ENCODE measurements around the gene PIK3R1. TPM values are rescaled to one million over a fixed set of nuclear protein-coding genes. Genes with fewer than 3 reads are reported as not detected.

PIK3R1 gene
- total and polyA plus RNA-seq, 10 of the 15 experiments (the other 5 are each of a cell fraction or from before 2014, with no cell fraction given), result 7.8 to 38.4 (median 15.7) TPM

DNA sequence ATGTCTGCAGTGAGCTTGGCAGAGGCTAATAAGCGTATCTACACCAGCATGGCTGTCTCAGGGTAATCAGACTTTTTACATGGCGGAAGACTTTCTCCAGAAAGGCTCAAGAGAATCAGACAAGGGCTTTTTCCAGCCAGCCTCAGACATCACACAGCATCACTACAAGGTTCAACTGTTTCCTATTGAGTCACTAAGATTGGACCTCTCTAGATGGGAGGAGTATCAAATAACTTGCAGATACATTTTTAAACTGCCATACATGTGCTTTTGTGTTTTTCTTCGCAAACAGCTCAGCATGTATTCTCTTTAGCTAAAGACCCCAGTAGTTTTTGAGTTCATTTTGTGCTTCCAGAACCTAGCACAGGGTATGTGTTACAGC is 22.9 kb upstream of the PIK3R1 start:
- in situ Hi-C loops (cut with MboI) (no loop called here), intact Hi-C loops (cut with micrococcal nuclease; ENCODE audit: unreplicated experiment) (no loop called here)
- no peaks in the 10 kb centered on the region for H3K79me2 ChIP-seq (ENCODE audit: control insufficient read depth, insufficient read depth, low read length)
- no peaks in the 10 kb centered on the region for H3K27me3 ChIP-seq (replicated peaks in 1 of 2; ENCODE audit: control insufficient read depth in 2 of 2, insufficient read depth in 2 of 2, low read length in 1 of 2)
- BruUV-seq (replicated peaks), result no TSS peak
- TF ChIP-seq KLF5 (IDR thresholded peaks at IDR 0.05; ENCODE audit: partially characterized antibody) (no peak), KAT2A (conservative IDR thresholded peaks at IDR 0.05; ENCODE audit: control insufficient read depth, low read depth, low read length) (no peak), RELA (IDR thresholded peaks at IDR 0.05; ENCODE audit: borderline replicate concordance, partially characterized antibody) (no peak), MXI1 (IDR thresholded peaks at IDR 0.05; ENCODE audit: low read depth, low read length) (no peak), HSF1 (IDR thresholded peaks at IDR 0.05; ENCODE audit: low read depth, low read length) (no peak), RFX5 (IDR thresholded peaks at IDR 0.05; ENCODE audit: low read depth, low read length) (no peak), FOS (IDR thresholded peaks at IDR 0.05; ENCODE audit: borderline replicate concordance, extremely low read depth, insufficient read length) (no peak), CHD1 (IDR thresholded peaks at IDR 0.05; ENCODE audit: low read depth, low read length) (no peak), POLR2A (IDR thresholded peaks at IDR 0.05; ENCODE audit: low read depth, low read length) (no peak), PAX5 (IDR thresholded peaks at IDR 0.05; ENCODE audit: borderline replicate concordance, low read depth, low read length) (no peak), FOXK2 (IDR thresholded peaks at IDR 0.05) (no peak), SUPT20H (IDR thresholded peaks at IDR 0.05; ENCODE audit: borderline replicate concordance, control insufficient read depth, low read depth, low read length) (no peak), GATAD2B (conservative IDR thresholded peaks at IDR 0.05; ENCODE audit: low read depth) (no peak), ASH2L (IDR thresholded peaks at IDR 0.05; ENCODE audit: borderline replicate concordance, low read depth) (no peak), ZNF592 (IDR thresholded peaks at IDR 0.05) (no peak), SRF (IDR thresholded peaks at IDR 0.05; ENCODE audit: low read depth in 2 of 2, low read length in 2 of 2) (no peak), BACH1 (IDR thresholded peaks at IDR 0.05; ENCODE audit: borderline replicate concordance) (no peak), MTA2 (IDR thresholded peaks at IDR 0.05; ENCODE audit: low read depth) (no peak), MTA3 (IDR thresholded peaks at IDR 0.05; ENCODE audit: borderline replicate concordance, low read length) (no peak), TCF12 (IDR thresholded peaks at IDR 0.05; ENCODE audit: low read depth, low read length) (no peak)
- H3K4me1 ChIP-seq (ENCODE audit: control insufficient read depth, insufficient read depth, low read length), result peaks cover 11% of the 10 kb centered on the region
- no peaks in the 10 kb centered on the region for H4K20me1 ChIP-seq (ENCODE audit: control insufficient read depth, insufficient read depth)
- 93% methylated on average over 3 of the region's 3 CpGs for WGBS (ENCODE audit: insufficient coverage, insufficient replicate concordance, low lambda C conversion rate, missing lambda C conversion rate)
- ChIA-PET RAD21 (ENCODE audit: unreplicated experiment) (no interaction called here), CTCF (no interaction called here), SMC1A (ENCODE audit: uncharacterized antibody, unreplicated experiment) (interaction anchor here (0.7 to 1.5 kb wide), 2 partner anchors 61 to 71 kb away, joined by 3 read pairs; no protein-coding TSS in a partner anchor), POLR2A (no interaction called here)
- H3K9ac ChIP-seq (ENCODE audit: control insufficient read depth, insufficient read depth, low read length), result no peak overlapping the region
- FAIRE-seq (no peak), DNase-seq (ENCODE audit: low read depth, low spot score) (no peak), ATAC-seq (no peak)
- H3K36me3 ChIP-seq (ENCODE audit: control insufficient read depth in 2 of 2, insufficient read depth in 2 of 2, low read length in 1 of 2), result no peaks in the 10 kb centered on the region
- no peak overlapping the region for H3K27ac ChIP-seq (ENCODE audit: control insufficient read depth, insufficient read depth)
- no peak overlapping the region for H3K4me3 ChIP-seq
- H3K9me3 ChIP-seq (replicated peaks; ENCODE audit: control insufficient read depth, insufficient read depth, low read length), result no peaks in the 10 kb centered on the region
- H2AFZ ChIP-seq (ENCODE audit: control insufficient read depth, low read depth, low read length), result no peak overlapping the region
- no peak overlapping the region for H3K4me2 ChIP-seq (ENCODE audit: control insufficient read depth, insufficient read depth)

All from GM12878 (cell line).